SK-N-MC (cell line): ENCODE measurements around the gene CRB1.

ENCODE experiments used
- EZH2 ChIP-seq: fragments of 200-600 bp; sonication (generic); IDR thresholded peaks from one replicate; pipeline ENCODE4 v1.6.1; 2017; ENCODE audit warnings: antibody characterized with exemption
- POLR2AphosphoS5 ChIP-seq: IDR thresholded peaks from 2 replicates; pipeline ENCODE4 v1.6.1; 2012; ENCODE audit warnings: mild to moderate bottlenecking, low read depth, low read length, borderline replicate concordance

GRCh38 chr1:197234581-197234980 lies 33.5 kb upstream of the CRB1 start:
- TF ChIP-seq EZH2 (no peak), POLR2AphosphoS5 (no peak)
